Right cardiac atrium (tissue), 5 donors: Measurements from ENCODE around the gene DIRAS2. TPM values are rescaled to one million over a fixed set of nuclear protein-coding genes. Genes with fewer than 3 reads are reported as not detected.

Source experiments
- ATAC-seq, 2 donors: fragments of 200-7000 bp; cut with Tn5 transposase; one replicate each; pipeline versions ENCODE4 v1.8.0 to v1.9.1; 2020; ENCODE audit warnings: moderate library complexity in 2 of 2, mild to moderate bottlenecking in 1 of 2
- DNase-seq, 3 donors: peaks; one replicate each; pipeline ENCODE4 v3.0.0-alpha.2; 2020
- H3K27ac ChIP-seq: one replicate; pipeline ENCODE4 v1.5.1; 2013; ENCODE audit warnings: mild to moderate bottlenecking, low read length, control low read depth, moderate library complexity
- H3K27me3 ChIP-seq: one replicate; pipeline ENCODE4 v1.6.1; 2013; ENCODE audit not compliant: control insufficient read depth, insufficient read depth
- H3K4me1 ChIP-seq: one replicate; pipeline ENCODE4 v1.6.1; 2013; ENCODE audit warnings: low read length; ENCODE audit not compliant: control insufficient read depth, insufficient read depth
- H3K4me3 ChIP-seq: one replicate; pipeline ENCODE4 v1.5.1; 2013; ENCODE audit warnings: low read length, control low read depth
- H3K9me3 ChIP-seq: one replicate; pipeline ENCODE4 v1.6.1; 2013; ENCODE audit warnings: low read length; ENCODE audit not compliant: control insufficient read depth
- whole genome bisulfite sequencing: extraction: QIAGEN DNeasy Blood & Tissue Kit; methylation state at CpG from one replicate; pipeline ENCODE4 v1.1.7; 2013; 5-methylcytosine and 5-hydroxymethylcytosine counted together
- intact Hi-C, 4 donors: fragments of 100-400 bp; cut with DNase I; formaldehyde crosslinking; loops; one replicate each; pipeline versions ENCODE4 v1.11.0 to v1.14.0; 2022 to 2023
- polyA plus RNA-seq: library from polyadenylated mRNA; stranded (reverse); fragments of 200-250 nt; gene quantifications from one replicate; pipeline ENCODE4 v1.2.3, GENCODE V29; 2013
- total RNA-seq, 4 donors: library from RNA; stranded (reverse); fragmentation: NEBNext Ultra II Directional; extraction: Animal tissue kit (Norgen Biotek cat#: 25700); gene quantifications; one replicate each; pipeline ENCODE4 v1.2.1, GENCODE V29; 2021
- donor health status: healthy with polysubstance abuse.
- donor health status: DM: no; HTN: yes; CAD: no.
- donor health status: DM: no; HTN: no; CAD: no.
- donor health status: DM: no; HTN: yes; CAD: no; lungs with severe emphysema.
- donor health status: DM: yes; HTN: yes; CAD: no.

Gene DIRAS2
- total and polyA plus RNA-seq, 5 donors = 0.02 TPM; not detected in 4

DNA sequence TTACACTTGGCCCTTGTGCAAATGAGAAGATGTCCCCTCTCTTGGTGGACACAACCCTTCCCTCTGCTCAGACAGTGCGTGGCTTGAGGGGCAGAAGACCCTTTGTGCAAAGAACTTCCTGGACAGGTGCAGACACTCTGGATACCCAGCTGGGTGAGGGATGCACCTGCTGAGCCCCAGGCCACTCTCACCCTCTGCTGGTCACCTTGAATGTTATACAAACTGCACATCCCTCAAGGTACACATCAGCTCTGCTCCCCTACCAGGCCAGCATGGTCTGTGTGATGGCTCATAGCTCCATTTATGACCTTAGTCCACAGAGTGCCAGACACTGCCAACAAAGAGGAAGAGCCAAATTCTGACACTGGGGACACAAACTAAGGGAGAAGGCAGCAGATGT lies 3.1 kb upstream of the DIRAS2 start:
- 72% methylated on average over 1 of the region's 1 CpG for WGBS
- H3K4me1 ChIP-seq = no peaks in the 10 kb centered on the region
- no peak overlapping the region for H3K27ac ChIP-seq
- H3K9me3 ChIP-seq = no peaks in the 10 kb centered on the region
- peaks cover 6% of the 10 kb centered on the region for H3K27me3 ChIP-seq
- no peak overlapping the region for H3K4me3 ChIP-seq
- ATAC-seq (no peak), DNase-seq (no peak)
- intact Hi-C loops = no loop called here

DNA sequence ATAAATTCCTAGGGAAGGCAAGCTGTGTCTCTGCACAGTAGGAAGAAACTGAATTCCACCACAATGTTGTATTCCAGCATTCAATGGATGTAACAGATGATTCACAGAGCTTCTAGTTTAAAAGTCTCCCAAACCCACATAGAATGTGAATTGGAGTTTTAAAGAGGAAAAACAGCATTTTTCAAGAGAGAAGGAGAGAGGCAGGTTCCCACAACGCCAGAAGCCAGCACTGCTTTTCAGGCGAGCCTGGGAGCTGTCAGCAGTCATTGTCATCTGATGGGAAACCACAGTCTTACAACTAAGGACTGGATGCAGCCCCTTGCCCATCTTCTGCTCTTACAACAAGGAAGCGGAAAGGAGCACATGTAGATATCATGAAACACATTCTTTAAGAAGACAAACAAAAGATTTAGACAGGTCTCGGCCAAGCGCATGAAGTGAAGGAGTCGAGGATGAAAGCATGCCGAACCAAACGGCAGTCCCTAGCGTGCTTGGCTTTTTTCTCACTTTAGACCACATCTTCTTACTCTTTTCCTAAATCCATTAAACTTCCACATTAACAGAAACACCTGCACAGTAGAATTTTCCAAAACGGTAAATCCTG lies 638 bp downstream of the DIRAS2 start:
- no peak overlapping the region for H3K27ac ChIP-seq
- intact Hi-C loops = no loop called here
- 17% methylated on average over 10 of the region's 10 CpGs for WGBS
- H3K4me1 ChIP-seq = no peaks in the 10 kb centered on the region
- DNase-seq = no peak
- no peak for ATAC-seq
- H3K9me3 ChIP-seq = no peaks in the 10 kb centered on the region
- H3K27me3 ChIP-seq = no peaks in the 10 kb centered on the region
- H3K4me3 ChIP-seq = no peak overlapping the region

- Histone ChIP-seq H3K9me3 (no peaks in the 10 kb centered on the region), H3K4me1 (no peaks in the 10 kb centered on the region), H3K27ac (no peak overlapping the region), H3K4me3 (no peak overlapping the region), H3K27me3 (no peaks in the 10 kb centered on the region)
- no peak for DNase-seq
- intact Hi-C loops = no loop called here
- ATAC-seq = no peak
- 57% methylated on average over 2 of the region's 2 CpGs for whole genome bisulfite sequencing
Observed at GRCh38 chr9:90641086-90641485, 1.5 kb downstream of the DIRAS2 start.

GRCh38 chr9:90640361-90640760 lies 2.3 kb downstream of the DIRAS2 start:
- DNase-seq (no peak), ATAC-seq (no peak)
- H3K9me3 ChIP-seq = no peaks in the 10 kb centered on the region
- WGBS = 78% methylated on average over 2 of the region's 2 CpGs
- no peak overlapping the region for H3K27ac ChIP-seq
- intact Hi-C loops = no loop called here
- no peaks in the 10 kb centered on the region for H3K4me1 ChIP-seq
- H3K27me3 ChIP-seq = no peaks in the 10 kb centered on the region
- no peak overlapping the region for H3K4me3 ChIP-seq

DNA sequence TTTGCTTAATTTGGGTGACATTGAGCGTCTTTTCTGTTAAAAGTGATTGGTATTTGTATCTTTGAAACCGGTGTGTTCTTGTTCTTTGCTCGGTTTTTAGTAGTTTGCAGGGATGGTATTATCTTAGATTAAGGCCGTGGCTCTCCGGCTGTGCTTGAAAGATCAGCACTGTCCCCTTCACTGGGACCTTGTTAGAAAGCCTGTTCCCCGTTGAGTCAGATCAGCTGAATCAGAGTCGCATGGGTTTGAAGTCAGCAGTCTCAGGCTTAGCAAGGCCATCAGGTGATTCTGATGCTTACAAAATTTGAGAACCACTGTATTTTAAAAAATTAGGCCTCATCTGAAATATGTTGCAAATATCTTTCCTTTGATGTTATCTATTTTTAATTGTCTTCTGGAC lies 5.0 kb downstream of the DIRAS2 start:
- DNase-seq (no peak), ATAC-seq (no peak)
- Histone ChIP-seq H3K27me3 (no peaks in the 10 kb centered on the region), H3K4me1 (no peaks in the 10 kb centered on the region), H3K27ac (no peak overlapping the region), H3K9me3 (no peaks in the 10 kb centered on the region), H3K4me3 (no peak overlapping the region)
- intact Hi-C loops = no loop called here
- WGBS = 86% methylated on average over 7 of the region's 7 CpGs

DNA sequence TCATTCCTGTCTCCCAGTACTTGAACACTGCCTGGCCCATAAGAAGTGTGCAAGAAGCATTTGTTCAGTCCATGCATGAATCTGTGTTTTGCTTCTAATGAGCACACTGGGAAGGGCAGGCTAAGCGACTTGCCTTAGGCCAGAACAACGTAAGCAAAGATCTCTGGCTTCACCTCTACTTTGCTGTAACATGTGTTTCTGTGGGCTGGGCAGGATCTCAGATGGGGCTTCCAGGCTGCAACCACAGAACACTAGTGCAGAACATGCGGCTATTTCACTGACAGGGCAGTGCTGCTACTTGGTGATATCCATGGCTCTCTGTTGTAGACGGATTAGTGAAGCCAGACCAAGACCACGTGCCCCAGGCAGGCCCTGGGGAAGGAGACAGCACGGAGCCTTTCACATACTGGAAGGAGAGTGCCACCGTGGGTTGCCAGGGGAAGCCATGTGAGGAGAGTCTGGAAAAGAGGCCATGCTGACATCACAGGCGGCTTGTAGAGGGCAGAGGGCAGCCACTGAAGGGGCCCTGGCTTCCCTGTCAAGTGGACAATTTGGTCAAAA lies 9.9 kb downstream of the DIRAS2 start:
- Histone ChIP-seq H3K4me3 (no peak overlapping the region), H3K27ac (no peak overlapping the region), H3K4me1 (no peaks in the 10 kb centered on the region), H3K27me3 (no peaks in the 10 kb centered on the region), H3K9me3 (no peaks in the 10 kb centered on the region)
- intact Hi-C loops = no loop called here
- ATAC-seq (no peak), DNase-seq (no peak)
- 79% methylated on average over 8 of the region's 8 CpGs for WGBS

- Histone ChIP-seq H3K4me1 (no peaks in the 10 kb centered on the region), H3K27ac (no peak overlapping the region), H3K27me3 (no peaks in the 10 kb centered on the region), H3K4me3 (no peak overlapping the region), H3K9me3 (no peaks in the 10 kb centered on the region)
- no peak for ATAC-seq
- no peak for DNase-seq
- 61% methylated on average over 1 of the region's 1 CpG for WGBS
- intact Hi-C loops = no loop called here
Observed at GRCh38 chr9:90631964-90632363, 10.7 kb downstream of the DIRAS2 start.

DNA sequence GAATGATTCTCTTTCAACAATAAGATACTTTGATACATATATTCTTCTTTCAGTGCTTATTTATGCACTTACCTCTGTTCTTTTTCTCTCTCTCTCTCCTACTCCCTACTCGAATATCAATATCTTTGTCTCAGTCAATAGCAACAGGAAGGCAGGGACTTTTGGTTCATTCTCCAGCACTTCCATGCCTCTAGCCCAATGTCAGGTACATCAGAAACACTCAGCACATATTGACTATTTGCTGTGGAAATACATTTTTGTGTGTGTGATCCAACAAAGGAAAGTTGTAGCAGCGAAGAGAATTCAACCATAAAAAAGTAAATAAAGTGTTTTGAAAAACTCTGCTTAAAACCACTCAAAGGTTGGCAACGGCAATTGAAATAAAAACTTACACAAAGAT lies 12.6 kb downstream of the DIRAS2 start:
- Histone ChIP-seq H3K27ac (no peak overlapping the region), H3K4me1 (no peaks in the 10 kb centered on the region), H3K27me3 (no peaks in the 10 kb centered on the region), H3K9me3 (no peaks in the 10 kb centered on the region), H3K4me3 (no peak overlapping the region)
- ATAC-seq (no peak), DNase-seq (no peak)
- WGBS = 76% methylated on average over 3 of the region's 3 CpGs
- intact Hi-C loops = no loop called here

GRCh38 chr9:90629354-90629753 lies 13.3 kb downstream of the DIRAS2 start:
- intact Hi-C loops = no loop called here
- DNase-seq (no peak), ATAC-seq (no peak)
- Histone ChIP-seq H3K4me3 (no peak overlapping the region), H3K9me3 (no peaks in the 10 kb centered on the region), H3K27ac (no peak overlapping the region), H3K27me3 (no peaks in the 10 kb centered on the region), H3K4me1 (no peaks in the 10 kb centered on the region)
- WGBS = 91% methylated on average over 6 of the region's 6 CpGs

- Histone ChIP-seq H3K9me3 (no peaks in the 10 kb centered on the region), H3K4me1 (no peaks in the 10 kb centered on the region), H3K27me3 (no peaks in the 10 kb centered on the region), H3K4me3 (no peak overlapping the region), H3K27ac (no peak overlapping the region)
- DNase-seq = no peak
- WGBS = 56% methylated on average over 3 of the region's 3 CpGs
- intact Hi-C loops = no loop called here
- no peak for ATAC-seq
Observed at GRCh38 chr9:90616806-90617205, 25.8 kb downstream of the DIRAS2 start.

DNA sequence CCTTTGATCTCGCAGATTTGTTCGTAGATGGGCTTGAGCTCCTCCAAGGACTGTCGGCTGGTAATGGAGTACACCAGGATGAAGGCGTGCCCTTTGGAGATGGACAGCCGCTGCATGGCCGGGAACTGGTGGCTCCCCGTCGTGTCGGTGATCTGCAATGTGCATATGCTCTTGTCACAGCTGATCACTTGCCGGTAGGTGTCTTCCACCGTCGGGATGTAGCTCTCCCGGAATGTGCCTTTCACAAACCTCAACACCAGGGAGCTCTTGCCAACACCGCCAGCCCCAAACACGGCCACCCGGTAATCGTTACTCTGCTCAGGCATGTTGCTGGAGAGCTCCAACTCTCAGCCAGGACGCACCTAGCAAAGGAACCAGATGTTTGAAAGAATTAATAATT lies 29.1 kb downstream of the DIRAS2 start:
- no peak overlapping the region for H3K27ac ChIP-seq
- ATAC-seq = no peak
- intact Hi-C loops = no loop called here
- 90% methylated on average over 18 of the region's 18 CpGs for WGBS
- no peaks in the 10 kb centered on the region for H3K27me3 ChIP-seq
- no peak for DNase-seq
- no peaks in the 10 kb centered on the region for H3K4me1 ChIP-seq
- no peaks in the 10 kb centered on the region for H3K9me3 ChIP-seq
- H3K4me3 ChIP-seq = no peak overlapping the region

DNA sequence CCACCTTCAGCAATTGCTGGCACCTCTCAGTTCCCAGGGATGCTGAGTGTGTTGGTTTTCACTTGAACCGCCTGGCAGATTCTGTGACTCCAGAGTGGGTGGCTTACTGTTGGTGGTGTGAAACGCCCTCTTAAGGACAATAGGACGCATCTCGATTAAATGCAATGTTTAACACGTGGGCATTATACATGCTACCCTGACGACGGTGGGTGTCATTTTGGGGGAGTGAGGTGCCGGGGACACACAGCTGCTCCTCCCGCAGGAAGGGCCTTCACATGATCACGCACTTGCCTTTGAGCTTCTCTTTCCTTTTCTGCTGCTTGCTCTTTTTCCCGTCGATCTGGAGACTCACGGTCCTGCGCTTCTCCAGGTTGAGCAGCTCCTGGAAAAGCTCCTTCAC lies 29.7 kb downstream of the DIRAS2 start:
- no peak for ATAC-seq
- DNase-seq = no peak
- Histone ChIP-seq H3K9me3 (no peaks in the 10 kb centered on the region), H3K27me3 (no peaks in the 10 kb centered on the region), H3K4me3 (no peak overlapping the region), H3K27ac (no peak overlapping the region), H3K4me1 (no peaks in the 10 kb centered on the region)
- 90% methylated on average over 14 of the region's 14 CpGs for WGBS
- intact Hi-C loops = no loop called here
